Neural progenitor cell (in vitro differentiated cells): ENCODE results near the gene TGFB1I1.

Experiments
- CTCF ChIP-seq: fragments of 200-600 bp; sonication (generic); IDR thresholded peaks from 2 replicates; pipeline ENCODE4 v1.5.1; 2017; ENCODE audit warnings: antibody characterized with exemption, mild to moderate bottlenecking
- EZH2 ChIP-seq: fragments of 200-600 bp; sonication (generic); IDR thresholded peaks from 2 replicates; pipeline ENCODE4 v1.6.1; 2017; ENCODE audit warnings: antibody characterized with exemption, mild to moderate bottlenecking, moderate library complexity

DNA sequence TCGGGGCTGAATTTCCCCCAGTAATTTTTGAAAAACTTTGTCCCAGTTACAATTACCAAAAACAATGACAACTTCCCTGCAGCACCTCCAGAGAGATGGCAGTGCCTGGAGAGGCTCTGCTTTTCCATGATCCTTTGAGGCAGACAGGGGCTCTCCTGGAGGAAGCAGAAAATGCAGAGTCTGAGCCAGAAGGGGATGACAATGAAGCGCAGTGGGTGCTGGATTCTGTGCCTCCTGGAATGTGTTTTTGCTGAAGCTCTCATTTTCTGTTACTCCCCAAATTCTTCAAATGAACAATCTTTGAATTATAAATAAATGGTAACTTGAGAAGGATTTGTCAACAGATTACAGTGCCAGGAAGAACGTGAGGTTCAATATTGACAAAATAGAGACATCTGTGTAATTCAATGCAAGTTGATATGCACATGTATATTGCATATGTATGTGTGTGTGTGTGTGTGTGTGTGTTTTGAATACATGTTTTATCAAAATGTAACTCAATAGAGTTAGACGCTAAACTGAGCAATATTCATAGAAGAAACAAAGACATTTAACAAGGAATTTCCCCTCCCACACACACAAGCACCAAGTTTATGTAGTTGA, 45.9 kb downstream of the TGFB1I1 start:
- TF ChIP-seq CTCF (no peak), EZH2 (no peak)
